GM18861 (cell line): Measurements from ENCODE around the gene CCDC152.
"Not testable (repeated sequence)": the region's sequence is repeated elsewhere in the genome, so short reads cannot be mapped to it uniquely, and the experiment has no call there.

Source experiments
- ATAC-seq: cut with Tn5 transposase; IDR thresholded peaks from one replicate; pipeline ENCODE4 v1.9.1; 2021; ENCODE audit not compliant: unreplicated experiment

CCDC152 gene

GRCh38 chr5:42811591-42812446 lies 55.2 kb downstream of the CCDC152 start, which contains the start of gene SELENOP:
Gene SELENOP, minus strand, starts transcription at chr5:42811892. Its CDS starts 3,539 bp downstream, at chr5:42808353.
- ATAC-seq, result no peak

- ATAC-seq, result no peak
Observed at GRCh38 chr5:42812620-42813019, 56.0 kb downstream of the CCDC152 start.

DNA sequence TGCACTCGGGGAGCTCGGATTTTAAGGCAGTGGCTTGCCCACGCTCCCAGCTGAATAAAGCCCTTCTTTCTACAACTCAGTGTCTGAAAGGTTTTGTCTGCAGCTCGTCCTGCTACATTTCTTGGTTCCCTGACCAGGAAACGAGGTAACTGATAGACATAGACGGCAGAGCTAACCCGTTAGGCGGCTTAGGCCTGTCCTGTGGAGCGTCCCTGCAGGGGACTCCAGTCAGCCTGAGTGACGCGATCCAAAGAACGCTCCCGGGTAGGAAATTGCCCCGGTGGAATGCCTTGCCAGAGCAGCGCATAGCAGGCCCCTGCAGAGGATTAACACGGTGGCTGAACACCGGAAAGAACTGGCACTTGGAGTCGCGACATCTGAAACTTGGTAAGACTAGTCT lies 56.9 kb downstream of the CCDC152 start:
- ATAC-seq, result no peak

DNA sequence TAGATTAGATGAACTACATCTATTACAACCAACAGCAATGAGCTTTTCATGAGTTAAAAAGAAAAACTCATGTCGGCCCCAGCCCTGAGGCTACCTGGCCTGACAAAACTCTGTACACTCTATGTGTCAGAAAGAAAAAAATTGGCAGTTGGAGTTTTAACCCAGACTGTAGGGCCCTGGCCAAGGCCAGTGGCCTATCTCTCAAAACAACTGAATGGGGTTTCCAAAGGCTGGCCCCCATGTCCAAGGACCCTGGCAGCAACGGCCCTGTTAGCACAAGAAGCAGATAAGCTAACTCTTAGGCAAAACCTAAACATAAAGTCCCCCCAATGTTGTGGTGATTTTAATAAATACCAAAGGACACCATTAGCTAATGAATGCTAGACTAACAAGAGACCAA lies 59.9 kb downstream of the CCDC152 start:
- not testable (repeated sequence) for ATAC-seq

DNA sequence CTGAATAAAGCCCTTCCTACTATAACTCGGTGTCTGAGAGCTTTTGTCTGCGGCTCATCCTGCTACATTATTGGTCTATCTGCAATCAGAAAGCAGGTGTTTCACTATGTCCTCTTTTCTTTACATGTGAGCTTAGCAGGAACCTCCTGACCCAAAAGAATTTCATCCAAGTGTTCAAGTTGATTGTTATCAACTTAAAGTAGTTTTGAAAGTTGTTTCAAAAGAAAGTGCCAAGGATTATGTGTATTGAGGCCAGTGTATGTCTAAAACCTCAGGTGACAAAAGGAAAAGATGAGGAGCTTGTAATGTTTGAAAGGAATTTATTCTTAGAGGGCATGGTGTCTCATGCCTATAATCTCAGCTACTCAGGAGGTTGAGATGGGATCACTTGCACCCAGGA lies 63.1 kb downstream of the CCDC152 start:
- ATAC-seq, result no peak

GRCh38 chr5:42822548-42822947 lies 65.9 kb downstream of the CCDC152 start:
- no peak for ATAC-seq

DNA sequence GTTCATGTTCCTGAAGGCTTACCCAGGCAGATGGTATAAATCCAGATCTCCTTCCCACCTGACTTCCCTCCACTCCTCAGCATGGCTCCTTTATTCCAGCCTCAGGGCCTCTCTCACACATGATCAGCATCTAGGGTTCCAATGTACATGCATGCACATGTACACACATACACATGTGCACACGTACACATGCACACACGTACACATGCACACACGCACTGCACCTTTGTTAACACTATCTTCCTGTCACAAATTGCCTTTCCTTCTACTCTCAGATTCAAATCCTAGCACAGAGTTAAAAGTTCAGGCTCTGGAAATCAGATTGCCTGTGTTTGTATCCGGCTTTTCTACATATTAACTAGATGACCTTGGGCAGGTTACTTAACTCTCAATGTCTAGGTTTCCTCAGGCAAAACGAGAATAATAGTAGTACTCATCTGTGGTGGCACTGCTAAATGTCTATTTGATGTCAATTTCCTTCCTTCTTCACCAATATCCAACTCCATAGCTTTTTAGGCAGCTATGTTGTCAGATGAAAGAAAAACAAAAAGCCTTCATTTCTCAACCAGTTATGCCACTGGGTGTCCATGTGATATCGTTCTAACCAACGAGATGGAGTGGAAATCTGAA lies 67.8 kb downstream of the CCDC152 start:
- no peak for ATAC-seq

GRCh38 chr5:42825422-42826148 lies 69.0 kb downstream of the CCDC152 start:
- ATAC-seq, result no peak

DNA sequence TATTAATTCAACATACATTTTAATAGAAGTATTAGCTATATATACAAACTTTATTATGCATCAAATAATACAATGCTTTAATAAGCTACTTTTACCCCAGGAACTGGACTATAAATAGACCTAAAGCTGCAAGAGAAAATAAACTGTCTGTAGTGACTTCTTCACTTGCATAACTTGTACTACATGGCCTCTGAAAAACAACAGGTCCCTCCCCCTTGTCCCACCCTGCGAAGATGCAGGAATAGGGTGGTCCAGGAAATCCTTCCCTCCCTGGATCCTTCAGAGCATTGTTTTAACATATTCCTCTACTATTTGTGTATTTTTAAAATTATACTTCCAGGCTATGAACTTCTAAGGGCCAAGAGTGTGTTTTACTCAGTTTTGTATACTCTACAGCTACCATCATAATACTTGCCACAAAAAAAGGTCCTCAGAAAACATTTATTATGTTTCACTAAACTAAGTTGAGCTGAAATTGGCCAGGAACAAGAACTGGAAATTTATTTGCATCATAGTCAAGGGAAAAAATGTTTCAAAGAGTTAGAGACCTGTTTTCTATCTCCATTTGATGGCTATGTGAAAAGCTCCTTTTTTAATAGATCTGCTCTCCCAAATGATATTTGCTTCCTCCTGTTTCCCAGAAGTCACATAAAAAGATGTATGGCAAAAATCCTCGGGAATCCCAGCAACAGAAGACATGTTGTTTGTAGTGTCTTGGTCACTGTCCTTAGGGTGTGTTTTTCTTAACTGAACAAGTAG lies 70.3 kb downstream of the CCDC152 start:
- ATAC-seq, result no peak

- no peak for ATAC-seq
Observed at GRCh38 chr5:42828671-42829070, 72.1 kb downstream of the CCDC152 start.

DNA sequence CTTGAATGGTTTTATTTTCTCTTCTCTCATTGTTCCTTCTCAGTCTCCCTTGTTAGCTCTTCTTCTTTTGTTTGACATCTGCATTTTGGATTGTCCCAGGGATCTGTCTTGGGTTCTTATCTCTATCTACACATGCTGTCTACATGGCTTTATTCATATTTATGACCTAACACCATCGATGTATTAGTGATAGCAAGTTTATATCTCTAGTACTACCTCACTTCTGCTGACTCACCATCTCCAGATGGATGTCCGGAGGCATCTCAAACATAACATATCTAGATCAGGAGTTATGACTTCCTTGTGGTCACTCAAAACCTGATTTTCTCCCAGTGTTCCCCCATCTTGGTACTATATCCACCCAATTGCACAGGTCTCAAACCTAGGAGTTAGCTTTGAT lies 74.3 kb downstream of the CCDC152 start:
- no peak for ATAC-seq

- no peak for ATAC-seq
Observed at GRCh38 chr5:42832060-42832459, 75.4 kb downstream of the CCDC152 start.

DNA sequence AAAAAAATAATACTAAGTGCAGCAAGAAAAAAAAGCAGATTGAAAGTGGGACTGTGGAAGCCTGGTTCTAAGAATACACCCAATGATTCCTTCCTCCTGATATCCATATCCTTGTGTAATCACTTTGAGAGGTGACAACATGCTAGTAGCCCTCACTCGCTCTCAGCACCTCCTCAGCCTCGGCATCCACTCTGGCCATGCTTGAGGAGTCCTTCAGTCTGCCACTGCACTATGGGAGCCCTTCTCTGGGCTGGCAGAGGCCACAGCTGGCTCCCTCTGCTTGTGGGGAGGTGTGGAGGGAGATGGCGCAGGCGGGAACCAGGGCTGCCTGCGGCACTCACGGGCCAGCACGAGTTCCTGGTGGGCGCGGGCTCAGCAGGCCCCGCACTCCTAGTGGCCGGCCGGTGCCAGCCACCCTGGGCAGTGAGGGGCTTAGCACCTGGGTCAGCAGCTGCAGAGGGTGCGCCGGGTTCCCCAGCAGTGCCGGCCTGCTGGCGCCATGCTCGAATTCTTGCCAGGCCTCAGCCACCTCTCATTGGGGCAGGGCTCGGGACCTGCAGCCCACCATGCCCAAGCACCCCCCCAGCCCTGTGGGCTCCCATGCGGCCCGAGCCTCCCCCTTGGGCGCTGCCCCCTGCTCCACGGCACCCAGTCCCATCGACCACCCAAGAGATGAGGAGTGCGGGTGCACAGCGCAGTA lies 79.6 kb downstream of the CCDC152 start:
- ATAC-seq, result no peak

DNA sequence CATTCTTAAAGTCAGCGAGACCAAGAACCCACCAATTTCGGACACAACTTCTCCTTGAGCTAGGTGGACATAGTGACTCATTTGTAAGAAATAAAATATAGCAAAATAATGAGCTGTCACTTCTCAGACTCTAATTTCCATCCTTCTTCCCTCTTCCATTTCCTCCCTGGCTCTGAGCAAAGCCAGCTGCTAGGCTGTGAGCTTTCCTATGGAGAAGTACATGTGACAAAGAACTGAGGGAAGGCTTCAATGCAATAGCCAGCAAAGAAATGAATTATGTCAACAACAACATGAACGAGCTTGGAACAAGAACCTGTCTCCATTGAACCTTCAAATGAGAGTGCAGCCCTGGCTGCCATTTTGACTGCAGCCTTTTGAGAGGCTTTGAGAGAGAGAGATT lies 81.0 kb downstream of the CCDC152 start:
- no peak for ATAC-seq

GRCh38 chr5:42839196-42839595 lies 82.6 kb downstream of the CCDC152 start:
- no peak for ATAC-seq

DNA sequence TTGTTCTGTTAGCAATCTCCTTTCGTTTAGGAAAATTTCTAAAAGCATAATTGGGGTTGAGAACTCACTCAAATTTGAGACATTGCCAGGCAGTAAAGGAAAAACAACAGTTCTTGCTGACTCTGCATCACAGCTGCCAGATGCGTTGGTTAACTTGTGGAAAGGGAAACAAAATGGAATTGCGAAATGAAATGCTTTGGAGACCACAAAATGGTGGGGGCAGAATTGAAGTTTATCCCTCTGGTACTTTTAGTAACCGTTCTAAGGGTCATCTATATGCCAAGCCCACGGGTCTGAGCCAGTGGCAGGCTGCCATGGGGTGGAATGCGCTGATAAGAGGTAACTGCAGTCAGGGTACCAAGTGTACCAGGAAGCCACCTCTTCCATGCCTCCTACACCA lies 83.7 kb downstream of the CCDC152 start:
- ATAC-seq, result no peak

DNA sequence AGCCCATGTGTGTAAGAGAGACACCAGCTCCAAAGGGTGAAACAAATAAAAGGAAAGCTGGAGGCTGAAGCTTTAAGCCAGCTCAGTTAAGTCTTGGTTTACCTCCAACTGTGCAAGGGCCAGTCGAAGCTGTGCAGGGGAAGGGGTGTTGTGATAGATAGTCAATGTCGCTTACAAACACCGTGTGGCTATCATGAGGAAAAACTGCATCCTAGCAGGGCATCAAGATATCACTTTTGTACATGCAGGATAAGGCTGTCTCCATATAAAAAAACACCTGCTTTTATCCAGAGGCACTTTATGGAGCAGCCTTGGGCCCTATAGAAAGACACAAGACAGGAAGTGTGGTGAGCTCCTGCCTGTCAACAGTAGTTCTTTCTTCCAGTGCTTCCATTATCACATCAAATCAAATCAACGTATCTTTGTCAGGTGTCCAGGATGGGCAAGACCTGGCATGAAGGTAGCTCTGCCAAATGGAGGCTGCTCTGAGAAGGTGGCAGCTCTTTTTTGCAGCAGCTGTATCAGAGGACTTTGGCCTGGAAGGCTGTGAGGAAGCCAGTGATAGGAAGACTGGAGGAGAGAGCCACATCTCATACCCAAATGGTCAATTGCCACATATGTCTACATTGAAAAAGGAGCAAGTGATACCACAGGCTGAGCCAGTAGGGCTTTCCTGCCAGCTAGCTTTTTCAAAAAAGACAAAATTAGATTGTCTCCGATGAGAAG lies 84.4 kb downstream of the CCDC152 start:
- ATAC-seq, result no peak

GRCh38 chr5:42842921-42843641 lies 86.5 kb downstream of the CCDC152 start:
- ATAC-seq, result no peak

- ATAC-seq, result no peak
Observed at GRCh38 chr5:42843675-42844292, 87.2 kb downstream of the CCDC152 start.
